H9 (cell line): Measurements from ENCODE around the gene ZDHHC23. TPM values are rescaled to one million over a fixed set of nuclear protein-coding genes. Genes with fewer than 3 reads are reported as not detected.

Experiments
- DNase-seq: peaks from one replicate; pipeline ENCODE4 v3.0.0-alpha.2; 2017
- H2AFZ ChIP-seq: one replicate; pipeline ENCODE4 v1.6.1; 2013; ENCODE audit warnings: mild to moderate bottlenecking, low read length, control low read depth, moderate library complexity
- H2AK5ac ChIP-seq: 2 replicates; pipeline ENCODE4 v1.6.1; 2013; ENCODE audit warnings: low read length, control low read depth, mixed read lengths; ENCODE audit not compliant: insufficient read length
- H2BK120ac ChIP-seq: one replicate; pipeline ENCODE4 v1.6.1; 2013; ENCODE audit warnings: low read depth, mild to moderate bottlenecking, low read length, control low read depth, inconsistent platforms; ENCODE audit not compliant: poor library complexity, severe bottlenecking
- H2BK12ac ChIP-seq: 2 replicates; pipeline ENCODE4 v1.6.1; 2013; ENCODE audit warnings: low read length, control low read depth, mixed read lengths, low read depth; ENCODE audit not compliant: insufficient read length
- H2BK15ac ChIP-seq: 2 replicates; pipeline ENCODE4 v1.6.1; 2013; ENCODE audit warnings: low read depth, low read length, control low read depth
- H2BK20ac ChIP-seq: one replicate; pipeline ENCODE4 v1.6.1; 2013; ENCODE audit warnings: low read depth, mild to moderate bottlenecking, low read length, control low read depth, inconsistent platforms; ENCODE audit not compliant: poor library complexity, severe bottlenecking
- H2BK5ac ChIP-seq: 2 replicates; pipeline ENCODE4 v1.6.1; 2013; ENCODE audit warnings: low read length, control low read depth, mixed read lengths; ENCODE audit not compliant: insufficient read length
- H3K14ac ChIP-seq: 2 replicates; pipeline ENCODE4 v1.6.1; 2013; ENCODE audit warnings: low read length, control low read depth; ENCODE audit not compliant: insufficient read depth
- H3K18ac ChIP-seq: 2 replicates; pipeline ENCODE4 v1.6.1; 2013; ENCODE audit warnings: low read depth, mild to moderate bottlenecking, mixed read lengths, low read length, control low read depth; ENCODE audit not compliant: insufficient read length
- H3K23ac ChIP-seq: 2 replicates; pipeline ENCODE4 v1.6.1; 2013; ENCODE audit warnings: low read length, control low read depth, mixed read lengths, low read depth; ENCODE audit not compliant: insufficient read length
- H3K23me2 ChIP-seq: 2 replicates; pipeline ENCODE4 v1.6.1; 2013; ENCODE audit warnings: low read depth, mild to moderate bottlenecking, mixed read lengths, low read length, control low read depth; ENCODE audit not compliant: insufficient read length, poor library complexity, severe bottlenecking
- H3K27ac ChIP-seq: 2 replicates; pipeline ENCODE4 v1.5.1; 2013; ENCODE audit warnings: low read length, control low read depth, mixed read lengths, low read depth; ENCODE audit not compliant: insufficient read length
- H3K27me3 ChIP-seq: 2 replicates; pipeline ENCODE4 v1.6.1; 2013; ENCODE audit warnings: low read length, control low read depth, inconsistent platforms; ENCODE audit not compliant: insufficient read depth
- H3K4ac ChIP-seq: 2 replicates; pipeline ENCODE4 v1.6.1; 2013; ENCODE audit warnings: low read depth, mild to moderate bottlenecking, control low read depth, inconsistent platforms, low read length, moderate library complexity
- H3K4me1 ChIP-seq: 2 replicates; pipeline ENCODE4 v1.6.1; 2013; ENCODE audit warnings: low read length, control low read depth, inconsistent platforms; ENCODE audit not compliant: insufficient read depth
- H3K4me2 ChIP-seq: 2 replicates; pipeline ENCODE4 v1.6.1; 2013; ENCODE audit warnings: low read length, control low read depth, mixed read lengths; ENCODE audit not compliant: insufficient read length, insufficient read depth
- H3K56ac ChIP-seq: 2 replicates; pipeline ENCODE4 v1.6.1; 2013; ENCODE audit warnings: low read depth, mild to moderate bottlenecking, mixed read lengths, low read length, control low read depth; ENCODE audit not compliant: insufficient read length
- H3K79me1 ChIP-seq: 2 replicates; pipeline ENCODE4 v1.6.1; 2013; ENCODE audit warnings: low read depth, mild to moderate bottlenecking, moderate library complexity, low read length, control low read depth, inconsistent platforms; ENCODE audit not compliant: insufficient read depth, poor library complexity, severe bottlenecking
- H3K79me2 ChIP-seq: 2 replicates; pipeline ENCODE4 v1.6.1; 2013; ENCODE audit warnings: low read length, control low read depth, inconsistent platforms; ENCODE audit not compliant: insufficient read depth
- H3K9ac ChIP-seq: 2 replicates; pipeline ENCODE4 v1.6.1; 2013; ENCODE audit warnings: low read length, control low read depth, mixed read lengths; ENCODE audit not compliant: insufficient read length; ENCODE audit errors: extremely low read depth
- H3K9me3 ChIP-seq: one replicate; pipeline ENCODE4 v1.6.1; 2013; ENCODE audit warnings: low read depth, low read length, inconsistent platforms; ENCODE audit not compliant: control insufficient read depth
- H3T11ph ChIP-seq: one replicate; pipeline ENCODE4 v1.6.1; 2013; ENCODE audit warnings: mild to moderate bottlenecking, low read length, control low read depth, inconsistent platforms
- H4K20me1 ChIP-seq: one replicate; pipeline ENCODE4 v1.6.1; 2013; ENCODE audit not compliant: control insufficient read depth, insufficient read length, insufficient read depth
- H4K5ac ChIP-seq: 2 replicates; pipeline ENCODE4 v1.6.1; 2013; ENCODE audit warnings: low read depth, mild to moderate bottlenecking, mixed read lengths, low read length, control low read depth; ENCODE audit not compliant: insufficient read length
- H4K8ac ChIP-seq: replicated peaks from 2 replicates; pipeline ENCODE4 v1.6.1; 2013; ENCODE audit warnings: low read length, control low read depth, mixed read lengths, low read depth; ENCODE audit not compliant: insufficient read length
- H4K91ac ChIP-seq: 2 replicates; pipeline ENCODE4 v1.6.1; 2013; ENCODE audit warnings: low read depth, mild to moderate bottlenecking, moderate library complexity, mixed read lengths, low read length, control low read depth; ENCODE audit not compliant: insufficient read length
- H3K27ac Mint-ChIP-seq, 3 experiments: 2 replicates in 2 of 3; 3 replicates in 1 of 3; pipeline ENCODE4 v1.8.0; 2020 to 2021; ENCODE audit warnings: mixed read lengths in 3 of 3, mild to moderate bottlenecking in 1 of 3, moderate library complexity in 1 of 3
- H3K27me3 Mint-ChIP-seq: 2 replicates; pipeline ENCODE4 v1.8.0; 2021; ENCODE audit warnings: low read depth, mild to moderate bottlenecking, moderate library complexity, mixed read lengths
- H3K36me3 Mint-ChIP-seq, 3 experiments: 2 replicates in 2 of 3; 3 replicates in 1 of 3; pipeline ENCODE4 v1.8.0; 2020 to 2021; ENCODE audit warnings: low read depth in 3 of 3, mixed read lengths in 3 of 3; ENCODE audit not compliant: insufficient read depth in 1 of 3
- H3K4me1 Mint-ChIP-seq, 2 experiments: 2 replicates each; pipeline ENCODE4 v1.8.0; 2020; ENCODE audit warnings: mixed read lengths in 2 of 2
- H3K4me3 Mint-ChIP-seq, 2 experiments: 2 replicates in 1 of 2; 3 replicates in 1 of 2; pipeline ENCODE4 v1.8.0; 2020 to 2021; ENCODE audit warnings: mild to moderate bottlenecking in 2 of 2, mixed read lengths in 2 of 2, moderate library complexity in 1 of 2
- H3K9me3 Mint-ChIP-seq, 2 experiments: 2 replicates in 1 of 2; 3 replicates in 1 of 2; pipeline ENCODE4 v1.8.0; 2020; ENCODE audit warnings: mild to moderate bottlenecking in 2 of 2, mixed read lengths in 2 of 2, moderate library complexity in 1 of 2
- WGBS: extraction: QIAGEN DNeasy Blood & Tissue Kit; methylation state at CpG from one replicate; pipeline ENCODE4 v1.1.7; 2013; ENCODE audit warnings: missing lambda C conversion rate, low lambda C conversion rate, mixed read lengths; ENCODE audit not compliant: insufficient read length; ENCODE audit errors: extremely low coverage; 5-methylcytosine and 5-hydroxymethylcytosine counted together
- total RNA-seq: library from RNA; stranded (reverse); gene quantifications from 2 replicates; pipeline ENCODE4 v1.2.1, GENCODE V29; 2021
- TF ChIP-seq, protein P1 (sequence below): fragments of 200-600 bp; sonication (generic); conservative IDR thresholded peaks from 3 replicates; pipeline ENCODE4 v1.8.0; 2021; ENCODE audit warnings: antibody characterized with exemption, mild to moderate bottlenecking

Gene ZDHHC23
- total RNA-seq, 1 experiment from 2014 or later, result 25.2 TPM

- Histone ChIP-seq H4K8ac (no peak overlapping the region), H4K91ac (no peak overlapping the region), H2BK12ac (no peak overlapping the region), H3K4ac (no peak overlapping the region), H2BK15ac (no peak overlapping the region), H3K4me1 (0 out of 2 replicates have a peak, but pooled peaks cover 2% of the 10 kb centered on the region), H3T11ph (no peak overlapping the region), H3K9me3 (no peaks in the 10 kb centered on the region), H2BK5ac (no peak overlapping the region), H3K14ac (no peak overlapping the region), H4K20me1 (no peaks in the 10 kb centered on the region), H3K79me2 (no peaks in the 10 kb centered on the region), H3K23ac (no peak overlapping the region), H3K4me2 (no peak overlapping the region), H2AFZ (no peak overlapping the region), H2BK20ac (no peak overlapping the region), H3K9ac (no peak overlapping the region), H4K5ac (no peak overlapping the region), H3K27me3 (no peaks in the 10 kb centered on the region; the same call in 1 of the 2 replicates), H3K27ac (no peak overlapping the region), H3K79me1 (no peaks in the 10 kb centered on the region), H2AK5ac (no peak overlapping the region), H2BK120ac (no peak overlapping the region), H3K18ac (no peak overlapping the region), H3K56ac (no peak overlapping the region), H3K23me2 (peaks cover under 1% of the 10 kb centered on the region)
- Mint-ChIP-seq H3K27me3 (peaks cover 7% of the 10 kb centered on the region), H3K4me3 (no peak overlapping the region), H3K27ac (no peak overlapping the region; a peak in 1 of 7 replicates), H3K9me3 (no peaks in the 10 kb centered on the region), H3K4me1 (peaks cover 6 to 8% of the 10 kb centered on the region in 2 experiments), H3K36me3 (peaks cover 0 to 41% (median 18%) of the 10 kb centered on the region in 3 experiments; a peak in 4 of 7 replicates)
- TF ChIP-seq, protein P1, sequence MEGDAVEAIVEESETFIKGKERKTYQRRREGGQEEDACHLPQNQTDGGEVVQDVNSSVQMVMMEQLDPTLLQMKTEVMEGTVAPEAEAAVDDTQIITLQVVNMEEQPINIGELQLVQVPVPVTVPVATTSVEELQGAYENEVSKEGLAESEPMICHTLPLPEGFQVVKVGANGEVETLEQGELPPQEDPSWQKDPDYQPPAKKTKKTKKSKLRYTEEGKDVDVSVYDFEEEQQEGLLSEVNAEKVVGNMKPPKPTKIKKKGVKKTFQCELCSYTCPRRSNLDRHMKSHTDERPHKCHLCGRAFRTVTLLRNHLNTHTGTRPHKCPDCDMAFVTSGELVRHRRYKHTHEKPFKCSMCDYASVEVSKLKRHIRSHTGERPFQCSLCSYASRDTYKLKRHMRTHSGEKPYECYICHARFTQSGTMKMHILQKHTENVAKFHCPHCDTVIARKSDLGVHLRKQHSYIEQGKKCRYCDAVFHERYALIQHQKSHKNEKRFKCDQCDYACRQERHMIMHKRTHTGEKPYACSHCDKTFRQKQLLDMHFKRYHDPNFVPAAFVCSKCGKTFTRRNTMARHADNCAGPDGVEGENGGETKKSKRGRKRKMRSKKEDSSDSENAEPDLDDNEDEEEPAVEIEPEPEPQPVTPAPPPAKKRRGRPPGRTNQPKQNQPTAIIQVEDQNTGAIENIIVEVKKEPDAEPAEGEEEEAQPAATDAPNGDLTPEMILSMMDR, result no peak
- DNase-seq, result no peak
- WGBS, result no CpG with 5 or more reads among the region's 7 CpGs
Observed at GRCh38 chr3:113953677-113954076, 5.9 kb downstream of the ZDHHC23 start.
